Measurements from ENCODE around the gene NIP7.
A peak's percentile ranks its signal among the peaks of the same experiment; 100 is the strongest.
"Not testable (repeated sequence)": the region's sequence is repeated elsewhere in the genome, so short reads cannot be mapped to it uniquely, and the experiment has no call there.

Gene NIP7

GRCh38 chr16:69348222-69348621 is 8.7 kb downstream of the NIP7 start:
- no peak for DNase-seq

GRCh38 chr16:69349536-69349935 is 10.0 kb downstream of the NIP7 start:
- DNase-seq, result no peak

- DNase-seq, result no peak
Measured at GRCh38 chr16:69350536-69351133, 11.1 kb downstream of the NIP7 start.

- no peak for DNase-seq
Measured at GRCh38 chr16:69351309-69352027, 11.9 kb downstream of the NIP7 start, which contains the start of gene TMED6. Gene TMED6 (minus strand): TSS chr16:69351786. CDS start chr16:69351753, 33 bp downstream.

- DNase-seq, result not testable (repeated sequence)
Measured at GRCh38 chr16:69360070-69360469, 20.5 kb downstream of the NIP7 start.

GRCh38 chr16:69363281-69363717 is 23.7 kb downstream of the NIP7 start:
- DNase-seq, result no peak

GRCh38 chr16:69364088-69364487 is 24.5 kb downstream of the NIP7 start:
- no peak for DNase-seq

- DNase-seq, result no peak
Measured at GRCh38 chr16:69365901-69366300, 26.3 kb downstream of the NIP7 start.

GRCh38 chr16:69366431-69366830 is 26.9 kb downstream of the NIP7 start:
- peak; percentile 9 for DNase-seq

GRCh38 chr16:69367980-69368379 is 28.4 kb downstream of the NIP7 start:
- no peak for DNase-seq

GRCh38 chr16:69368866-69369265 is 29.3 kb downstream of the NIP7 start:
- no peak for DNase-seq

- no peak for DNase-seq
Measured at GRCh38 chr16:69371564-69371963, 32.0 kb downstream of the NIP7 start.

- no peak for DNase-seq
Measured at GRCh38 chr16:69373019-69373418, 33.4 kb downstream of the NIP7 start.

- DNase-seq, result no peak
Measured at GRCh38 chr16:69376393-69377059, 37.0 kb downstream of the NIP7 start.

GRCh38 chr16:69378036-69378435 is 38.5 kb downstream of the NIP7 start:
- no peak for DNase-seq

- DNase-seq, result no peak
Measured at GRCh38 chr16:69378760-69379159, 39.2 kb downstream of the NIP7 start.

GRCh38 chr16:69381231-69381630 is 41.7 kb downstream of the NIP7 start:
- DNase-seq, result no peak

- DNase-seq, result no peak
Measured at GRCh38 chr16:69382421-69382820, 42.8 kb downstream of the NIP7 start.

GRCh38 chr16:69384974-69385373 is 45.4 kb downstream of the NIP7 start:
- no peak for DNase-seq

- no peak for DNase-seq
Measured at GRCh38 chr16:69386596-69386995, 47.0 kb downstream of the NIP7 start.

Data from stimulated activated naive CD4-positive, alpha-beta T cell treated with Interleukin-2 at 50 U/mL for 16 hours (primary cell).